Astrocyte of the spinal cord (primary cell): ENCODE measurements around the gene TCTA.

ENCODE experiments used
- DNase-seq: peaks from one replicate; pipeline ENCODE4 v3.0.0; 2011; ENCODE audit warnings: low read depth, low spot score
- H3K4me3 ChIP-seq: 2 replicates; pipeline ENCODE4 v1.5.1; 2011; ENCODE audit warnings: low read depth, mild to moderate bottlenecking, low read length, moderate library complexity
- in situ Hi-C: cut with HindIII; loops from 2 replicates; pipeline ENCODE4 v1.10.0; 2017; ENCODE audit warnings: low sequenced_read_pairs
- TF ChIP-seq, protein P1 (sequence below): IDR thresholded peaks from 2 replicates; pipeline ENCODE4 v1.5.1; 2012; ENCODE audit warnings: low read depth, mild to moderate bottlenecking, low read length, inconsistent platforms

Gene TCTA

DNA sequence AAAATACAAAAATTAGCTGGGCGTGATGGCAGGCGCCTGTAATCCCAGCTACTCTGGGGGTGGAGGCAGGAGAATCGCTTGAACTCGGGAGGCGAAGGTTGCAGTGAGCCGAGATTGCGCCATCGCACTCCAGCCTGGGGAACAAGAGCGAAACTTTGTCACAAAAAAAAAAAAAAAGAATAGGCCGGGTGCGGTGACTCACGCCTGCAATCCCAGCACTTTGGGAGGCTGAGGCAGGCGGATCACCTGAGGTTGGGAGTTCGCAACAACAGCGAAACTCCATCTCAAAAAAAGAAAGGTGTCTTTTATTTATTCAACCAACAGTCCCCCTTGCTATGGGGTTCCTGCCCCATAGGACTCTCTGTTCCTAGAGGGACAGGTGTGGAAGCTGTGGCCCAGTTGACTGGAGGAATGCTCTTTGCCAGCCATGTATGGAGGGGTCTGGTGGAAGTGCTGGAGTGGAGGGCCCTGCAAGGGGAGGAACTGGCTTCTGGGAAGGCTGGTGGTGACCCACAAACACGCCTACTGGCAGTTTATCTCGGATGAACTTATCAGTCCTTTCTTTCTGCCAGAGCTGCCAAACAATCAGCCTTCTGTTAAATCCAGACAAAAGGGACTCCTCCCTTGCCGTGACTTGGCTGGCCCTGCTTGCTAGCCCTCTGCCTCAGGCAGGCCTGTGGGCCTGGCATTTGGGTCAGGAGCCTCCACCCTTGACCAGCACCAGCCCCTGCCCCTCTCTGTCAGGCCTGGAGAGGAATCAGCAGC, 53.2 kb downstream of the TCTA start:
- H3K4me3 ChIP-seq = no peak overlapping the region
- DNase-seq = no peak
- TF ChIP-seq, protein P1, sequence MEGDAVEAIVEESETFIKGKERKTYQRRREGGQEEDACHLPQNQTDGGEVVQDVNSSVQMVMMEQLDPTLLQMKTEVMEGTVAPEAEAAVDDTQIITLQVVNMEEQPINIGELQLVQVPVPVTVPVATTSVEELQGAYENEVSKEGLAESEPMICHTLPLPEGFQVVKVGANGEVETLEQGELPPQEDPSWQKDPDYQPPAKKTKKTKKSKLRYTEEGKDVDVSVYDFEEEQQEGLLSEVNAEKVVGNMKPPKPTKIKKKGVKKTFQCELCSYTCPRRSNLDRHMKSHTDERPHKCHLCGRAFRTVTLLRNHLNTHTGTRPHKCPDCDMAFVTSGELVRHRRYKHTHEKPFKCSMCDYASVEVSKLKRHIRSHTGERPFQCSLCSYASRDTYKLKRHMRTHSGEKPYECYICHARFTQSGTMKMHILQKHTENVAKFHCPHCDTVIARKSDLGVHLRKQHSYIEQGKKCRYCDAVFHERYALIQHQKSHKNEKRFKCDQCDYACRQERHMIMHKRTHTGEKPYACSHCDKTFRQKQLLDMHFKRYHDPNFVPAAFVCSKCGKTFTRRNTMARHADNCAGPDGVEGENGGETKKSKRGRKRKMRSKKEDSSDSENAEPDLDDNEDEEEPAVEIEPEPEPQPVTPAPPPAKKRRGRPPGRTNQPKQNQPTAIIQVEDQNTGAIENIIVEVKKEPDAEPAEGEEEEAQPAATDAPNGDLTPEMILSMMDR = no peak

More for the DNA sequence above, 53.2 kb downstream of the TCTA start:
- in situ Hi-C loops = no loop called here
